ENCODE results near the gene JUND.
A peak's percentile ranks its signal among the peaks of the same experiment; 100 is the strongest.

JUND gene

GRCh38 chr19:18289471-18290301, 8.3 kb upstream of the JUND start:
- DNase-seq (ENCODE audit: low spot score): no peak

- DNase-seq (ENCODE audit: low spot score): no peak
These were observed 6.7 kb upstream of the JUND start for GRCh38 chr19:18287836-18288772.

- DNase-seq (ENCODE audit: low spot score): no peak
These were observed 5.7 kb upstream of the JUND start for GRCh38 chr19:18286973-18287635.

- peak; percentile 14 for DNase-seq (ENCODE audit: low spot score)
These were observed 3.4 kb upstream of the JUND start for GRCh38 chr19:18284712-18285360.

- no peak for DNase-seq (ENCODE audit: low spot score)
These were observed 1.9 kb upstream of the JUND start for GRCh38 chr19:18283338-18283737.

- no peak for DNase-seq (ENCODE audit: low spot score)
These were observed 1.3 kb upstream of the JUND start for GRCh38 chr19:18282788-18283141.

GRCh38 chr19:18282021-18282787, 782 bp upstream of the JUND start:
- DNase-seq (ENCODE audit: low spot score): no peak

GRCh38 chr19:18280247-18281081, 958 bp downstream of the JUND start:
- DNase-seq (ENCODE audit: low spot score): peak; percentile 88

GRCh38 chr19:18279516-18280246, 1.7 kb downstream of the JUND start:
- DNase-seq (ENCODE audit: low spot score): peak; percentile 95

- DNase-seq (ENCODE audit: low spot score): no peak
These were observed 2.2 kb downstream of the JUND start for GRCh38 chr19:18279266-18279515.

- DNase-seq (ENCODE audit: low spot score): peak; percentile 19
These were observed 2.7 kb downstream of the JUND start for GRCh38 chr19:18278521-18279265.

- no peak for DNase-seq (ENCODE audit: low spot score)
These were observed 6.6 kb downstream of the JUND start for GRCh38 chr19:18274781-18275356.

GRCh38 chr19:18274219-18274780, 7.1 kb downstream of the JUND start, which contains the start of gene IQCN:
IQCN (minus strand) TSS chr19:18274452; CDS start chr19:18269478, 4,974 bp downstream.
- DNase-seq (ENCODE audit: low spot score): no peak

- no peak for DNase-seq (ENCODE audit: low spot score)
These were observed 7.7 kb downstream of the JUND start for GRCh38 chr19:18273561-18274218.

- no peak for DNase-seq (ENCODE audit: low spot score)
These were observed 10.0 kb downstream of the JUND start for GRCh38 chr19:18271433-18271841.

- no peak for DNase-seq (ENCODE audit: low spot score)
These were observed 11.1 kb downstream of the JUND start for GRCh38 chr19:18270326-18270725.

- DNase-seq (ENCODE audit: low spot score): no peak
These were observed 12.2 kb downstream of the JUND start for GRCh38 chr19:18269070-18269723.

Measured in CD4-positive, alpha-beta T cell treated with Interleukin-6 at 100 ng/mL for 8 hours (primary cell).